ENCODE measurements around the gene ZNF79. TPM values are rescaled to one million over a fixed set of nuclear protein-coding genes. Genes with fewer than 3 reads are reported as not detected.

Gene ZNF79
- total and polyA plus RNA-seq, 8 donors, result 3.4 to 5.2 (median 4.0) TPM

DNA sequence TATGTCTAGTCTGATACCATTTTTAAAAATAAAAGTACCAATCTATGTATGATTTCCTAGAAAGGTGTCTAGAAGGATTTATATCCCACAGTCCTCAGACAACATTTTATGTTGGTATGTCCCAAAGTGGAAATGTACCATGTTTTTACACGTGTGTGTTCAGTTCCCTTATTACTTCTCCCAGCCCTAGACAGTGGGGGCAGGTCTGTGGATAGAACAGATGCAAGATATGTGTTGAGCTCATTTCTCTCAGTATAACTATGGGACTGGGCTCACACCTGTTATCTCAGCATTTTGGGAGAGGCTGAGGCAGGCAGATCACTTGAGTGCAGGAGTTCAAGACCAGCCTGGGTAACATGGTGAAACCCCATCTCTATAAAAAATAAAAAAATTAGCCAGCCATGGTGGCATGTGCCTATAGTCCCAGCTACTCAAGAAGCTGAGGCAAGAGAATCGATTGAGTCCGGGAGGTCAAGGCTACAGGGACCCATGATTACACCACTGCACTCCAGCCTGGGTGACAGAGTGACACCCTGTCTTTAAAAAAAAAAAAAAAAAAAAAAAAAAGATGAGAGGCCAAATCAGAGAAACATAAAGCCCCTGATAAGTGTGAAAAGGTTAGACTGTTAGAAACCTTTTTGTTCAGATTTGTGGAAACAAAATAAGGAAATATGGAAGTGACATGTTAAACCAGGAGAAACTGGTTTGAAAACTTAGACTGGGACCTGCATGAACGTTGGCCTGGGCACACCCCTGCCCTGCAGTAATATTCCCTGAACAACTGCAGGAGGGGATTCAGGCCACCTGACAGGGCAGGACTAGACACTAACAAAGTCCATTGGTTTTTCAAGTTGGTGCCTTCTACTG is 34.6 kb upstream of the ZNF79 start:
- no peak for DNase-seq
- FAIRE-seq, result no peak
- H3K9me3 ChIP-seq, result no peaks in the 10 kb centered on the region
- WGBS, 2 donors, result 66 to 77% methylated on average over 4 of the region's 4 CpGs
- H3K27me3 ChIP-seq, result no peaks in the 10 kb centered on the region
- TF ChIP-seq, protein P1, sequence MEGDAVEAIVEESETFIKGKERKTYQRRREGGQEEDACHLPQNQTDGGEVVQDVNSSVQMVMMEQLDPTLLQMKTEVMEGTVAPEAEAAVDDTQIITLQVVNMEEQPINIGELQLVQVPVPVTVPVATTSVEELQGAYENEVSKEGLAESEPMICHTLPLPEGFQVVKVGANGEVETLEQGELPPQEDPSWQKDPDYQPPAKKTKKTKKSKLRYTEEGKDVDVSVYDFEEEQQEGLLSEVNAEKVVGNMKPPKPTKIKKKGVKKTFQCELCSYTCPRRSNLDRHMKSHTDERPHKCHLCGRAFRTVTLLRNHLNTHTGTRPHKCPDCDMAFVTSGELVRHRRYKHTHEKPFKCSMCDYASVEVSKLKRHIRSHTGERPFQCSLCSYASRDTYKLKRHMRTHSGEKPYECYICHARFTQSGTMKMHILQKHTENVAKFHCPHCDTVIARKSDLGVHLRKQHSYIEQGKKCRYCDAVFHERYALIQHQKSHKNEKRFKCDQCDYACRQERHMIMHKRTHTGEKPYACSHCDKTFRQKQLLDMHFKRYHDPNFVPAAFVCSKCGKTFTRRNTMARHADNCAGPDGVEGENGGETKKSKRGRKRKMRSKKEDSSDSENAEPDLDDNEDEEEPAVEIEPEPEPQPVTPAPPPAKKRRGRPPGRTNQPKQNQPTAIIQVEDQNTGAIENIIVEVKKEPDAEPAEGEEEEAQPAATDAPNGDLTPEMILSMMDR (IDR thresholded peaks at IDR 0.05), result no peak
- no peak for ATAC-seq
- no peaks in the 10 kb centered on the region for H3K4me1 ChIP-seq
- intact Hi-C loops (cut with DNase I), result no loop called here
- no peaks in the 10 kb centered on the region for H3K36me3 ChIP-seq
- no peak overlapping the region for H3K4me3 ChIP-seq
- H3K27ac ChIP-seq, result no peak overlapping the region

DNA sequence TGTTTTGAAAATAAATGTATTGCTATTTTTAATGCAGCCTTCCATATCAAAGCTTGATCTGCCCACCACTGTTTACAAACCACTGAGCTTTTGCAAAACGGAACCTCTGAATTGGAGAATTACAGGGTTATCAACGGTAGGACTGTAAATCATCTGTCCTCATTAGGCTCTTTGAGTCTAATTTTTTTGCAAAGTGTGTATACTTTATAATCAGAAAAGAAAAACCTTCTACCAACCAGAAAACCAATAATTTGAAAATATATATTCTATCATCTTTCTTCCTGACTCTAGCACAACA is 34.0 kb upstream of the ZNF79 start:
- Histone ChIP-seq H3K4me1 (no peaks in the 10 kb centered on the region), H3K27ac (no peak overlapping the region), H3K36me3 (no peaks in the 10 kb centered on the region), H3K9me3 (no peaks in the 10 kb centered on the region), H3K27me3 (no peaks in the 10 kb centered on the region), H3K4me3 (no peak overlapping the region)
- ATAC-seq (no peak), FAIRE-seq (no peak), DNase-seq (no peak)
- intact Hi-C loops (cut with DNase I), result no loop called here
- TF ChIP-seq, protein P1 (IDR thresholded peaks at IDR 0.05), result no peak
- WGBS, 2 donors, result 72 to 76% methylated on average over 2 of the region's 2 CpGs

GRCh38 chr9:127390563-127390962 is 33.6 kb upstream of the ZNF79 start:
- no peak for DNase-seq
- no peak overlapping the region for H3K4me3 ChIP-seq
- H3K9me3 ChIP-seq, result no peaks in the 10 kb centered on the region
- intact Hi-C loops (cut with DNase I), result no loop called here
- no peaks in the 10 kb centered on the region for H3K36me3 ChIP-seq
- H3K27me3 ChIP-seq, result no peaks in the 10 kb centered on the region
- H3K27ac ChIP-seq, result no peak overlapping the region
- TF ChIP-seq, protein P1 (IDR thresholded peaks at IDR 0.05), result no peak
- no peaks in the 10 kb centered on the region for H3K4me1 ChIP-seq
- 78 to 81% methylated on average over 5 of the region's 5 CpGs for WGBS, 2 donors
- no peak for FAIRE-seq
- no peak for ATAC-seq

GRCh38 chr9:127392166-127392565 is 32.0 kb upstream of the ZNF79 start:
- 86 to 94% methylated on average over 5 of the region's 5 CpGs for WGBS, 2 donors
- Histone ChIP-seq H3K27me3 (no peaks in the 10 kb centered on the region), H3K36me3 (no peaks in the 10 kb centered on the region), H3K9me3 (no peaks in the 10 kb centered on the region), H3K4me3 (no peak overlapping the region), H3K27ac (no peak overlapping the region), H3K4me1 (no peaks in the 10 kb centered on the region)
- FAIRE-seq, result no peak
- DNase-seq, result no peak
- no peak for ATAC-seq
- intact Hi-C loops (cut with DNase I), result no loop called here
- TF ChIP-seq, protein P1 (IDR thresholded peaks at IDR 0.05), result no peak

DNA sequence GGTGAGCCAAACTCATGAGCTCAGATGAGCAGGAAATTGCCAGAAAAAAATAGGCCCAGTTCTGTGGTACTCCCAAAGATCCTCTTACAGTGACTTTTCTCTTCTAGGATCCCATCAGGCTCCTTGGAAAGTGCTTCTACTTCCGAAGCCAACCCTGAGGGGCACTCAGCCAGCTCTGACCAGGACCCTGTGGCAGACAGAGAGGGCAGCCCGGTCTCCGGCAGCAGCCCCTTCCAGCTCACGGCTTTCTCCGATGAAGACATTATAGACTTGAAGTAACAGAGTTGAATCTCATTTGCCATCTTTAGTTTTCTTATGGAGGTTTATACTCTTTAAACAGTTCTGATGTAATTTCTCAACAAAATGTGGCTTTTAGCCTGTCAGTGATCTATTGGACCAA is 31.2 kb upstream of the ZNF79 start:
- WGBS, 2 donors, result 90% methylated on average over 5 of the region's 5 CpGs
- intact Hi-C loops (cut with DNase I), result no loop called here
- Histone ChIP-seq H3K4me1 (no peaks in the 10 kb centered on the region), H3K36me3 (no peaks in the 10 kb centered on the region), H3K4me3 (no peak overlapping the region), H3K9me3 (no peaks in the 10 kb centered on the region), H3K27ac (no peak overlapping the region), H3K27me3 (no peaks in the 10 kb centered on the region)
- TF ChIP-seq, protein P1 (IDR thresholded peaks at IDR 0.05), result no peak
- ATAC-seq (no peak), DNase-seq (no peak), FAIRE-seq (no peak)

Data from pancreas (tissue), 10 donors.